GM12801 (cell line): ENCODE measurements around the gene AP3B1.

ENCODE experiments used
- TF ChIP-seq, protein P1 (sequence below): IDR thresholded peaks from one replicate; pipeline ENCODE4 v1.5.1; 2011; ENCODE audit warnings: control low read depth; ENCODE audit not compliant: insufficient read length; ENCODE audit errors: extremely low read depth

AP3B1 gene

DNA sequence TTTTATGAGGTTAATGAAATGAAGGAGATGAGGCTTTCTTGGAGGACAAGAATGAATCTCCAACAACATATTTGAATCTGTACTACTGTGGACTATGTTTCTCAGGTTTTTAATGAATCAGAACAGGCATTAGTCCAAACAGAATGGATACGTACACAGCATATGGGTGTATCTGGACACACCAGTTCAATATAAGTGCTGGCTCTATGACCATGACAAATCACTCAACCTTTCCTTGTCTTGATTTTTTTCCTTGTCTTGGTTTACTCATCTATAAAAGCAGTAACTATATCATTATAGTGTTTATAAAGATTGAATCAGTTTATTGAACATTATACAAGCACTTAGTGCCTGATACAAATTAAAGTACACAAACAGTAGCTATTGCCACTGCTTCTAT, 104.1 kb downstream of the AP3B1 start:
- TF ChIP-seq, protein P1, sequence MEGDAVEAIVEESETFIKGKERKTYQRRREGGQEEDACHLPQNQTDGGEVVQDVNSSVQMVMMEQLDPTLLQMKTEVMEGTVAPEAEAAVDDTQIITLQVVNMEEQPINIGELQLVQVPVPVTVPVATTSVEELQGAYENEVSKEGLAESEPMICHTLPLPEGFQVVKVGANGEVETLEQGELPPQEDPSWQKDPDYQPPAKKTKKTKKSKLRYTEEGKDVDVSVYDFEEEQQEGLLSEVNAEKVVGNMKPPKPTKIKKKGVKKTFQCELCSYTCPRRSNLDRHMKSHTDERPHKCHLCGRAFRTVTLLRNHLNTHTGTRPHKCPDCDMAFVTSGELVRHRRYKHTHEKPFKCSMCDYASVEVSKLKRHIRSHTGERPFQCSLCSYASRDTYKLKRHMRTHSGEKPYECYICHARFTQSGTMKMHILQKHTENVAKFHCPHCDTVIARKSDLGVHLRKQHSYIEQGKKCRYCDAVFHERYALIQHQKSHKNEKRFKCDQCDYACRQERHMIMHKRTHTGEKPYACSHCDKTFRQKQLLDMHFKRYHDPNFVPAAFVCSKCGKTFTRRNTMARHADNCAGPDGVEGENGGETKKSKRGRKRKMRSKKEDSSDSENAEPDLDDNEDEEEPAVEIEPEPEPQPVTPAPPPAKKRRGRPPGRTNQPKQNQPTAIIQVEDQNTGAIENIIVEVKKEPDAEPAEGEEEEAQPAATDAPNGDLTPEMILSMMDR = no peak

DNA sequence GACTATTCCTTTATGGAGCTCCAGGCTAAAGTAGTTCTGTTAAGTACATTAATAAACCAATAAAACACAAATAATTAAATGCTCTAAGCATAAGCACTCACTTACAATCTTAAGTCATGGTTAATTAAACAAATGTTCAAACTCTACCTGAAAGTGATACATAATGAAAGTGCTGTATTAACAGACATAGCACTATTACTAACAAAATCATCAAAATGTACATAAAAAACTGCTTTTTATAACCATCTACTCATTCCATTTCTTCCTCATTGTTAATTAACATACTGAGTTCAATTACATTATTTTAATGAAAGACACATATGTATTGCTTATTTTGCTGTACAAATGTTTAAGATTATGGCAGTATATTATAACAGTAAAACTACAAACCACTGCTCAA, 107.3 kb downstream of the AP3B1 start:
- TF ChIP-seq, protein P1 = no peak

DNA sequence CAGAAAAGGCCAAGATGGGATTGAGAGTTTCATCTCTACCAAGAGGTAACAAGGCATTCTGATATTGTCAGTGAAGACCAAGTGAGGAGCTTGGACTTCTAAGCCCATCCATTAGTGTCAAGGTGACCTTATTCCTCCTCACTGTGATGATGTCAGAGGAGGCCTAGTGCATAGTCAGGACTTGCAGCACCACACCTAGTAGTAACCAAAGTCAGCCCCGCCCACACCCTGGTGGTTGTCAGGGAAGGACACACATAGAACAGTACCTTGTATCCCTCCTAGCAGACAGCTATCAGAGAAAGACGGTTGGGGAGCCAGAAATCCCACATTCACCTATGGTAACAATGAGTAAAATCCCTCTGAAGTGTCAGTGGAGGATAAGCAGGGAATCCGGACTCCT, 111.7 kb downstream of the AP3B1 start:
- TF ChIP-seq, protein P1 = no peak

DNA sequence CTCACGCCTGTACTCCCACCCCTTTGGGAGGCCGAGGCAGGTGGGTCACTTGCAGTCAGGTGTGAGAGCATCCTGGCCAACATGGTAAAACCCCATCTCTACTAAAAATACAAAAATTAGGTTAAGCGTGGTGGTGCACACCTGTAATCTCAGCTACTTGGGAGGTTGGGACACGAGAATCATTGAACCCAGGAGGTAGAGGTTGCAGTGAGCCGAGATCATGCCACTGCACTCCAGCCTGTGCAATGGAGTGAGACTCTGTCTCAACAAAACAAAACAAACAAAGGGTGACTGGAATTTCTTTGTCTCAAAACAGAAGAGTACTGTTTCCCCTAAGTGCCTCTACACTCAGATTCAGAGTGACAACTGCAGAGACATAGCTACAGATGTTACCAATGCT, 116.1 kb downstream of the AP3B1 start:
- TF ChIP-seq, protein P1 = no peak

GRCh38 chr5:78162253-78162862, 132.1 kb downstream of the AP3B1 start:
- TF ChIP-seq, protein P1 = no peak

DNA sequence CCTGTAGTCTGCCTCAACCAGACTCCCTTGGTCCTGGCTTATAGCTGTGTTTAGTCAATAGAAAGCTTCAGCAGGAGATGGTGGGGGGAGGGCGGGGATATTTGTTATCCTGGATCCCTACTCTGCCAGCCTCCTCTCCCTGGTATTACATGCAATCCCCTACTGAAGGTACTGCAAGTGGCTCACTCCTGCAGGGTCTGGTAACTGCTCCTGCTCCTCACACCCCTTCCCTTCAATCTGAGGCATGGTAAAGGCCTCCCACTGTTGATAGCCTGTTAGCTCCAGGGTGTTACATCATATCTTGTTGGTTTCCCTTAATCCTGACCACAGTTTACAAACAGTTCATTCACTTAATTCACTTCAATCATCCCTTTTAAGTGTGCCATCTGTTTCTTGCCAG, 137.5 kb downstream of the AP3B1 start:
- TF ChIP-seq, protein P1 = no peak

DNA sequence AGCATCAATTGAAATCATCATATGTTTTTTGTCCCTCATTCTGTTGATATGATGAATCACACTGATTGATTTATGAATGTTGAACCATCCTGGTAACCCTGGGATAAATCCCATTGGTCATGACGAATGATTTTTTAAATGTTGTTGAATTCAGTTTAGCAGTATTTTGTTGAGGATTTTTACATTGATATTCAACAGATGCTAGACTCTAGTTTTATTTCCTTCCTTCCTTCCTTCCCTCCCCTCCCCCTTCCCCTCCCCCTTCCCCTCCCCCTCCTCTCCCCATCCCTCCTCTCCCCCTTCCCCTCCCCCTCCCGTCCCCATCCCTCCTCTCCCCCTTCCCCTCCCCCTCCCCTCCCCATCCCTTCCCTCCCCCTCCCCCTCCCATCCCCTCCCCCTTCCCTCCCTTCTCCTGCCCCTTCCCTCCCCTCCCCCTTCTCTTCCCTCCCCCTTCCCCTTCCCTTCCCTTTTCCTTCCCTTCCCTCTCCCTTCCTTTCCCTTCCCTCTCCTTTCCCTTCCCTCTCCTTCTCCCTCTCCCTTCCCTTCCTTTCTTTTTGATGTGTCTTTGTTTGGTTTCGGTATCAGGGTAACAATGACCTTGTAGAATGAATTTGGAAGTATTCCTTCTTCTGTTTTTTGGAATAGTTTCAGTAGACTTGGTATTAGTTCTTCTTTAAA, 142.8 kb downstream of the AP3B1 start:
- TF ChIP-seq, protein P1 = no peak
